ENCODE measurements around the gene SELENOM. TPM values are rescaled to one million over a fixed set of nuclear protein-coding genes. Genes with fewer than 3 reads are reported as not detected.

Gene SELENOM, protein sequence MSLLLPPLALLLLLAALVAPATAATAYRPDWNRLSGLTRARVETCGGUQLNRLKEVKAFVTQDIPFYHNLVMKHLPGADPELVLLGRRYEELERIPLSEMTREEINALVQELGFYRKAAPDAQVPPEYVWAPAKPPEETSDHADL
- 65.3 to 74.2 TPM (median 66.6 TPM) in 5 replicates for total RNA-seq (2022; extraction: Qiagen RNA extraction; ENCODE audit: low read depth)

DNA sequence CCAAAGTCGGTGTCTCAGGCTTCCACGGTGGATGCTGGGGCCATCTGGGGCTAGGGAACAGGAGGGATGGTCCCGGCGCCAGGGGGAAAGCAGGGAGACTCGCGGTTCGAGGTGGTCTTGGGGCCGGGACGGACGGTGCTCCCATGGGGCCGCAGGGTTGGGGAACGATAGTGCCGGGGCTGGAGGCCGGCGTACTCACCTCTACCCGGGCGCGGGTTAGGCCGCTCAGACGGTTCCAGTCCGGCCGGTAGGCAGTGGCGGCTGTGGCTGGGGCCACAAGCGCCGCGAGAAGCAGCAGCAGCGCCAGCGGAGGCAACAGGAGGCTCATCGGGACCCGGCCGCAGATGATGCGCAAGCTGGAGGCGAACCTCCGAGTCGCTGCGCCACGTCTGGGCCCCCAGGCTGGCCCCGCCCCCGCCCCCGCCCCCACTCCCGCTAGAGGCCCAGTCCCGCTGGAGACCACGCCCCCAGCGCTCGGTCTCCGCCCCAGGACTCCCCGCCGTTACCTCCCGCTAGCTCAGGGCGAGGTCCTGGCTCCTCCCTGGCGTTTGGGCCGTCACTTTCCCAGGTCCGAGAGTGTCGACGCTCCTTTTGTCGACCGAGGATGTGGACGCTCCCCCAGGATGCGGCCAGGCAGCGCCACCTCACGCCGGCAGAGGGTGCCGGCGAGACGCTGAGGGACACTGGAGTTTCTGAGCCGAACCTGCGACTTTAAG, at the start of gene SELENOM:
TSS of gene SELENOM (minus strand) at position 391 of the 716 bp plus-strand sequence. CDS start at position 328, 63 bp downstream.

DNA sequence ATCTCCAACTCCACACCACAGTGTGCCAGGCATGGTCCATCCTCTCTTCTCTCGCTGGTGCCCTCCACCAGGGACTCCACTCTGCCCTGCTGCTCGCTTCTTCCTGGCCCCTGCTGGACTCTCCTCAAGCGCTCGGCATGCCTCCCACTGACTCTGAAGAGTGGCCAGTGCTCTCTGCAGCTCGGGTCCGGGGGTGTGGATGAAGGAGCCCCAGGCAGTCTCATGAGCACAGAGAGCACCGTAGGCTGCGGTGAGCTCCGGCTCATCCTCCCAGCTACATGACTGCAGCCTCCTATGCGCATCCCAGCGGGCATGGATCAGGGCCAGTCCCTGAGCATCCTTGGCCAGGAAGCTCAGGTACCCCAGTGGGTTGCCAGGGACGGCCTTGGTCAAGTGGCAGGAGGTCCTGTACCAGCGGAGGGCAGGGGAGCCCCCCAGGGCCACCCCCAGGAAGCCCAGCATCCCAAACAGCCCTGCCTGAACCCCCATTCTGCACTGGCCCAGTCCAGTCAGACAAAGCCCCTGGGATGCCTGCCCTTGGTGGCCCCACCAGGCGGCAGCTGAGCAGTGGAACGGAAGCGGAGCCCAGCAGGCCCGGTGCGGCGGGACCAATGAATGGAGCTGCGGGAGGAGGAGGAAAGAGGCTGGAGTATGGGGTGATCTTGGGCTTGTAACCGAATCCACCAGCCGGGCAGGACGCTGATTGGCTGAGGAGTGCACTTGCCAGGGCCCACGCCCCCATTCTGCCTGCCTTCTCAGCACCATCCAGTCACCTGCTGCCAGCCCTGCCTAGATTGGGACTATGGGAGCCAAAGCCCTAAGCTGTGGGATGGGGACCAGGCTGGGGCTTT, 32.7 kb upstream of the SELENOM start, which contains the start of gene PLA2G3:
TSS of gene PLA2G3 (minus strand) at position 643 of the 851 bp plus-strand sequence. CDS start at position 489, 154 bp downstream.

DNA sequence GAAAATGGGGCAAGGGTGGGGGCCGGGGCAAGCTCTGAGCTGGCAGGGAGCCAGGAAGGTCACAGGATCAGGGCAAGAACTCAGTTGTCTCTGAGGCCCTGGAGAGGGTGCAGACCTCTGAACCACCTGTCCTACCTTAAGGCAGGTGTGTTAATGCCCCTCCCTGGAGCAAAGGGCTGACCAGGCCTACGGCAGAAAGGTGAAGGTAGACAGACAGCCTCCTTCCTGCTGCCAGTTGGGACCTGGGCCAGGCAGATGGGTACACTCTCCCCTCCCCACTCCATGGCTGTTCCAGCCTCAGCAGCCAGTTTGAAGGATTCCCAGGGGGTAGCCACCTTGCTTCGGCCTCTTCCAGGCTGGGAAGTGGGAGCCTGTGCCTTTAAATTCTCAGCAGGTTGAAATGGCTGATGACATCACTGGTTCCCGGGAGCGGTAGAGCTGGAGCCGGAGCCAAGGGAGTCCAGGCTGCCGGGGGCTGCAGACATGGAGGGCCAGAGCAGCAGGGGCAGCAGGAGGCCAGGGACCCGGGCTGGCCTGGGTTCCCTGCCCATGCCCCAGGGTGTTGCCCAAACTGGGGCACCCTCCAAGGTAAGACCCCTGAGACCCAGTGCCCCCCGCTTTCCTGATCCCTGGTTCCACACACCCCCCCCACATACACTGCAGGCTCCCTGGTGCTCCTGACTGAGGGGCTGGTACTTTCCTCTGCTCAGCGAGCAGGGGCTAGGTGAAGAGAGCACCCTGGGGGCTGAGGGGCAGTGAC, 15.3 kb upstream of the SELENOM start, which contains the start of gene INPP5J:
TSS of gene INPP5J (plus strand) at position 435 of the 760 bp plus-strand sequence. CDS start at position 484, 49 bp downstream.

DNA sequence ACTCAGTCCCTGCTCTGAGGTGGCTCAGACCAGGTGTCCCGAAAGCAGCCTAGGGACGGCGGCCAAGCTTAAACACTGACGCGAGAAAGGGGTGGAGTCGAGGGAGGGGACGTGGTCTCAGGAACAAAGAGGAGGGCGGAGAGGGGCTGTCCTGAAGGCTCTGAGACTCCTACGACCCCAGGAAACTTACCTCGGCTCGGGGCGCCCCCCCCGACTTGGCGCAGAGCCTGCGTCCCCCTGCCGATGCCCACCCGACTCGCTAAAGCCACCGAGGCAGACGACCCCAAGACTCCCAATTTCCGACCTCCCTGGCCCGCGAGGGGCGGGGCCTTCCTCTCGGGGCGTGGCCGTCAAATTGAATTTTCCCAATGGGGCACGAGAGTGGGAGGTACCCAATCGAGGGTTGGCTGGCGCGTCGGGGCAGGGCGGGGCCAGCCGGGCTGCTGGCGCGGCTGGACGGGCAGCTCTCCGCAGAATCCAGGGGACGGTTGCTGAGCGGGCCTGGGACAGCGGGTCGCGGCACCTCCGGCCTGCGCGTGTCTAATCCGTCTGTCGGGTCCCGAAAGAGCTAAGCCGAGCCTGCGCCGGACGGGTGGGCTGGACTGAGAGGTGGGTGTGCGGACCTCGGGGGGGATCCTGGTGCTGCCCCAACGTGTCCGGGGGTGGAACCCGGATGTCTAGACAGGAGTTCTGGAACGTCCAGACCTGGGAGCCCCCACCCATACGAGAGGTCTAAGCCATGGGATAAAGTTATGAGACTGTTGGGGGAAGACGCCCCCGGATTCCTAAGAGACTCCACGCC, 26.3 kb downstream of the SELENOM start, which contains the start of gene SMTN:
TSS of gene SMTN (plus strand) at position 471 of the 802 bp plus-strand sequence. CDS start 1,941 bp downstream, outside the sequence.

Other genes with a start within 250 kb of the SELENOM start
- gene MORC2, start 138.8 kb downstream of the SELENOM start, total RNA-seq (2022; extraction: Qiagen RNA extraction; ENCODE audit: low read depth), result 11.7 to 17.2 TPM (median 15.8 TPM) in 5 replicates
- 29.8 to 36.0 TPM (median 33.7 TPM) in 5 replicates for gene TUG1, start 138.3 kb downstream of the SELENOM start, total RNA-seq (2022; extraction: Qiagen RNA extraction; ENCODE audit: low read depth)
- 24.5 to 37.9 TPM (median 34.7 TPM) in 5 replicates for gene SMTN, start 26.2 kb downstream of the SELENOM start, total RNA-seq (2022; extraction: Qiagen RNA extraction; ENCODE audit: low read depth)
- 0.55 to 0.80 TPM (median 0.68 TPM) in 5 replicates for gene INPP5J, start 15.4 kb upstream of the SELENOM start, total RNA-seq (2022; extraction: Qiagen RNA extraction; ENCODE audit: low read depth)
- not detected in 5 replicates for gene PLA2G3, start 32.9 kb upstream of the SELENOM start, total RNA-seq (2022; extraction: Qiagen RNA extraction; ENCODE audit: low read depth)
- gene RNF185, start 52.6 kb upstream of the SELENOM start, total RNA-seq (2022; extraction: Qiagen RNA extraction; ENCODE audit: low read depth), result 22.7 to 26.8 TPM (median 25.9 TPM) in 5 replicates
- 7.6 to 9.2 TPM (median 8.5 TPM) in 5 replicates for gene LIMK2, start 104.7 kb upstream of the SELENOM start, total RNA-seq (2022; extraction: Qiagen RNA extraction; ENCODE audit: low read depth)
- 1.2 to 2.1 TPM (median 1.3 TPM) in 5 replicates for gene PIK3IP1, start 184.9 kb upstream of the SELENOM start, total RNA-seq (2022; extraction: Qiagen RNA extraction; ENCODE audit: low read depth)
- gene PATZ1, start 238.8 kb upstream of the SELENOM start, total RNA-seq (2022; extraction: Qiagen RNA extraction; ENCODE audit: low read depth), result 19.9 to 22.1 TPM (median 21.2 TPM) in 5 replicates

Data from A549 treated with DMSO at 1 μM for 4 hours (cell line).